WTC11 (cell line): Measurements from ENCODE around the gene PALMD. TPM values are rescaled to one million over a fixed set of nuclear protein-coding genes. Genes with fewer than 3 reads are reported as not detected.

Source experiments
- ATAC-seq: fragments of 200-7000 bp; cut with Tn5 transposase; 2 replicates; pipeline ENCODE4 v1.10.0; 2021; ENCODE audit warnings: mild to moderate bottlenecking, moderate library complexity
- CTCF ChIA-PET: fragments of 300-600 bp; sonication (Branson Sonifier 250); formaldehyde crosslinking; loops from one replicate; lab custom pipeline; 2021; ENCODE audit warnings: antibody characterized with exemption; lab: Charles Lee
- POLR2A ChIA-PET: fragments of 350-600 bp; sonication (Branson Sonifier 250); formaldehyde crosslinking; loops from one replicate; lab custom pipeline; 2021; ENCODE audit warnings: antibody characterized with exemption; lab: Charles Lee
- DNase-seq: peaks from one replicate; pipeline ENCODE4 v3.0.0; 2021; ENCODE audit warnings: low spot score
- H3K27ac Mint-ChIP-seq: 2 replicates; pipeline ENCODE4 v1.8.0; 2021; ENCODE audit warnings: mixed read lengths
- H3K27me3 Mint-ChIP-seq: 2 replicates; pipeline ENCODE4 v1.8.0; 2021; ENCODE audit warnings: low read depth, mild to moderate bottlenecking, moderate library complexity, mixed read lengths
- H3K36me3 Mint-ChIP-seq: 2 replicates; pipeline ENCODE4 v1.8.0; 2021; ENCODE audit warnings: mixed read lengths
- H3K4me1 Mint-ChIP-seq: 2 replicates; pipeline ENCODE4 v1.8.0; 2022; ENCODE audit warnings: mixed read lengths
- H3K4me3 Mint-ChIP-seq: 2 replicates; pipeline ENCODE4 v1.8.0; 2021; ENCODE audit warnings: mild to moderate bottlenecking, moderate library complexity, mixed read lengths
- H3K9me3 Mint-ChIP-seq: 2 replicates; pipeline ENCODE4 v1.8.0; 2021; ENCODE audit warnings: mixed read lengths
- ATF6 ChIP-seq: sonication (generic); formaldehyde crosslinking; IDR thresholded peaks from 2 replicates; pipeline ENCODE4 v1.8.1; 2023; ENCODE audit warnings: mild to moderate bottlenecking, missing genetic modification reagents
- ELF4 ChIP-seq: sonication (generic); formaldehyde crosslinking; IDR thresholded peaks from 2 replicates; pipeline ENCODE4 v1.8.1; 2022; ENCODE audit warnings: low read depth, mild to moderate bottlenecking, moderate library complexity, missing genetic modification reagents
- EMX1 ChIP-seq: fragments of 250-450 bp; sonication (Bioruptor Pico); IDR thresholded peaks from 2 replicates; pipeline ENCODE4 v1.8.0; 2021; ENCODE audit warnings: mild to moderate bottlenecking
- ESRRA ChIP-seq: sonication (generic); formaldehyde crosslinking; IDR thresholded peaks from 2 replicates; pipeline ENCODE4 v1.8.1; 2022; ENCODE audit warnings: mild to moderate bottlenecking, missing genetic modification reagents, borderline replicate concordance
- FOXJ3 ChIP-seq: sonication (generic); formaldehyde crosslinking; IDR thresholded peaks from 2 replicates; pipeline ENCODE4 v1.9.0; 2021; ENCODE audit warnings: missing genetic modification reagents, mild to moderate bottlenecking, borderline replicate concordance
- FOXP4 ChIP-seq: sonication (generic); formaldehyde crosslinking; IDR thresholded peaks from 2 replicates; pipeline ENCODE4 v1.8.0; 2022; ENCODE audit warnings: mild to moderate bottlenecking, missing genetic modification reagents
- KAT7 ChIP-seq: sonication (generic); formaldehyde crosslinking; IDR thresholded peaks from 2 replicates; pipeline ENCODE4 v1.8.1; 2023; ENCODE audit warnings: missing genetic modification reagents, mild to moderate bottlenecking, borderline replicate concordance
- TCF7 ChIP-seq: sonication (generic); formaldehyde crosslinking; IDR thresholded peaks from 2 replicates; pipeline ENCODE4 v1.8.0; 2022; ENCODE audit warnings: mild to moderate bottlenecking, low read depth, missing genetic modification reagents, moderate library complexity
- TEAD4 ChIP-seq: sonication (generic); formaldehyde crosslinking; IDR thresholded peaks from 2 replicates; pipeline ENCODE4 v1.8.0; 2022; ENCODE audit warnings: mild to moderate bottlenecking, missing genetic modification reagents
- TP53 ChIP-seq: sonication (generic); formaldehyde crosslinking; IDR thresholded peaks from 2 replicates; pipeline ENCODE4 v1.8.1; 2023; ENCODE audit warnings: mild to moderate bottlenecking, missing genetic modification reagents
- ZMAT4 ChIP-seq: fragments of 250-450 bp; sonication (Bioruptor Pico); IDR thresholded peaks from 2 replicates; pipeline ENCODE4 v1.9.0; 2021; ENCODE audit warnings: mild to moderate bottlenecking
- ZNF263 ChIP-seq: sonication (generic); formaldehyde crosslinking; IDR thresholded peaks from 2 replicates; pipeline ENCODE4 v1.8.1; 2022; ENCODE audit warnings: low read depth, mild to moderate bottlenecking, moderate library complexity, missing genetic modification reagents
- ZNF532 ChIP-seq: fragments of 250-450 bp; sonication (Bioruptor Pico); IDR thresholded peaks from 2 replicates; pipeline ENCODE4 v1.9.0; 2021; ENCODE audit warnings: mild to moderate bottlenecking, borderline replicate concordance
- ZNF671 ChIP-seq: fragments of 250-450 bp; sonication (Bioruptor Pico); IDR thresholded peaks from 2 replicates; pipeline ENCODE4 v1.8.0; 2021; ENCODE audit warnings: mild to moderate bottlenecking
- total RNA-seq: library from RNA; stranded (reverse); gene quantifications from 3 replicates; pipeline ENCODE4 v1.2.3, GENCODE V29; 2021
- TF ChIP-seq, protein P1 (sequence below): sonication (generic); formaldehyde crosslinking; IDR thresholded peaks from 2 replicates; pipeline ENCODE4 v1.8.0; 2023; ENCODE audit warnings: missing genetic modification reagents, mild to moderate bottlenecking, borderline replicate concordance
- TF ChIP-seq, protein P2 (sequence below): sonication (generic); formaldehyde crosslinking; IDR thresholded peaks from 2 replicates; pipeline ENCODE4 v1.8.1; 2022; ENCODE audit warnings: missing genetic modification reagents, borderline replicate concordance
- TF ChIP-seq, protein P3 (sequence below): sonication (generic); formaldehyde crosslinking; IDR thresholded peaks from 2 replicates; pipeline ENCODE4 v1.8.1; 2023; ENCODE audit warnings: mild to moderate bottlenecking, moderate library complexity, missing genetic modification reagents
- TF ChIP-seq, protein P4 (sequence below): sonication (generic); formaldehyde crosslinking; IDR thresholded peaks from 2 replicates; pipeline ENCODE4 v1.8.0; 2022; ENCODE audit warnings: mild to moderate bottlenecking, missing genetic modification reagents

Gene PALMD
- total RNA-seq, 1 experiment from 2014 or later, result 0.07 TPM

- ATAC-seq (no peak), DNase-seq (no peak)
- ChIA-PET CTCF (interaction anchor here (2.4 kb wide), 1 partner anchor 11 kb away, joined by 9 read pairs; no protein-coding TSS in a partner anchor), POLR2A (no interaction called here)
- Mint-ChIP-seq H3K4me1 (peaks cover 7% of the 10 kb centered on the region), H3K27me3 (no peaks in the 10 kb centered on the region), H3K4me3 (no peak overlapping the region), H3K36me3 (no peaks in the 10 kb centered on the region), H3K27ac (no peak overlapping the region), H3K9me3 (no peaks in the 10 kb centered on the region)
- TF ChIP-seq ELF4 (CRISPR knock-in tag) (no peak), ZMAT4 (CRISPR knock-in tag) (no peak), FOXJ3 (CRISPR knock-in tag) (no peak), TEAD4 (CRISPR knock-in tag) (no peak), ZNF263 (no peak), EMX1 (CRISPR knock-in tag) (no peak), ESRRA (CRISPR knock-in tag) (no peak), FOXP4 (no peak), KAT7 (no peak), ZNF671 (no peak), TCF7 (CRISPR knock-in tag) (no peak), ATF6 (CRISPR knock-in tag) (no peak), ZNF532 (no peak), TP53 (CRISPR knock-in tag) (no peak)
- TF ChIP-seq, protein P1, sequence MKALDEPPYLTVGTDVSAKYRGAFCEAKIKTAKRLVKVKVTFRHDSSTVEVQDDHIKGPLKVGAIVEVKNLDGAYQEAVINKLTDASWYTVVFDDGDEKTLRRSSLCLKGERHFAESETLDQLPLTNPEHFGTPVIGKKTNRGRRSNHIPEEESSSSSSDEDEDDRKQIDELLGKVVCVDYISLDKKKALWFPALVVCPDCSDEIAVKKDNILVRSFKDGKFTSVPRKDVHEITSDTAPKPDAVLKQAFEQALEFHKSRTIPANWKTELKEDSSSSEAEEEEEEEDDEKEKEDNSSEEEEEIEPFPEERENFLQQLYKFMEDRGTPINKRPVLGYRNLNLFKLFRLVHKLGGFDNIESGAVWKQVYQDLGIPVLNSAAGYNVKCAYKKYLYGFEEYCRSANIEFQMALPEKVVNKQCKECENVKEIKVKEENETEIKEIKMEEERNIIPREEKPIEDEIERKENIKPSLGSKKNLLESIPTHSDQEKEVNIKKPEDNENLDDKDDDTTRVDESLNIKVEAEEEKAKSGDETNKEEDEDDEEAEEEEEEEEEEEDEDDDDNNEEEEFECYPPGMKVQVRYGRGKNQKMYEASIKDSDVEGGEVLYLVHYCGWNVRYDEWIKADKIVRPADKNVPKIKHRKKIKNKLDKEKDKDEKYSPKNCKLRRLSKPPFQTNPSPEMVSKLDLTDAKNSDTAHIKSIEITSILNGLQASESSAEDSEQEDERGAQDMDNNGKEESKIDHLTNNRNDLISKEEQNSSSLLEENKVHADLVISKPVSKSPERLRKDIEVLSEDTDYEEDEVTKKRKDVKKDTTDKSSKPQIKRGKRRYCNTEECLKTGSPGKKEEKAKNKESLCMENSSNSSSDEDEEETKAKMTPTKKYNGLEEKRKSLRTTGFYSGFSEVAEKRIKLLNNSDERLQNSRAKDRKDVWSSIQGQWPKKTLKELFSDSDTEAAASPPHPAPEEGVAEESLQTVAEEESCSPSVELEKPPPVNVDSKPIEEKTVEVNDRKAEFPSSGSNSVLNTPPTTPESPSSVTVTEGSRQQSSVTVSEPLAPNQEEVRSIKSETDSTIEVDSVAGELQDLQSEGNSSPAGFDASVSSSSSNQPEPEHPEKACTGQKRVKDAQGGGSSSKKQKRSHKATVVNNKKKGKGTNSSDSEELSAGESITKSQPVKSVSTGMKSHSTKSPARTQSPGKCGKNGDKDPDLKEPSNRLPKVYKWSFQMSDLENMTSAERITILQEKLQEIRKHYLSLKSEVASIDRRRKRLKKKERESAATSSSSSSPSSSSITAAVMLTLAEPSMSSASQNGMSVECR, result no peak
- TF ChIP-seq, protein P2, sequence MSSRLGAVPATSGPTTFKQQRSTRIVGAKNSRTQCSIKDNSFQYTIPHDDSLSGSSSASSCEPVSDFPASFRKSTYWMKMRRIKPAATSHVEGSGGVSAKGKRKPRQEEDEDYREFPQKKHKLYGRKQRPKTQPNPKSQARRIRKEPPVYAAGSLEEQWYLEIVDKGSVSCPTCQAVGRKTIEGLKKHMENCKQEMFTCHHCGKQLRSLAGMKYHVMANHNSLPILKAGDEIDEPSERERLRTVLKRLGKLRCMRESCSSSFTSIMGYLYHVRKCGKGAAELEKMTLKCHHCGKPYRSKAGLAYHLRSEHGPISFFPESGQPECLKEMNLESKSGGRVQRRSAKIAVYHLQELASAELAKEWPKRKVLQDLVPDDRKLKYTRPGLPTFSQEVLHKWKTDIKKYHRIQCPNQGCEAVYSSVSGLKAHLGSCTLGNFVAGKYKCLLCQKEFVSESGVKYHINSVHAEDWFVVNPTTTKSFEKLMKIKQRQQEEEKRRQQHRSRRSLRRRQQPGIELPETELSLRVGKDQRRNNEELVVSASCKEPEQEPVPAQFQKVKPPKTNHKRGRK, result no peak
- TF ChIP-seq, protein P3, sequence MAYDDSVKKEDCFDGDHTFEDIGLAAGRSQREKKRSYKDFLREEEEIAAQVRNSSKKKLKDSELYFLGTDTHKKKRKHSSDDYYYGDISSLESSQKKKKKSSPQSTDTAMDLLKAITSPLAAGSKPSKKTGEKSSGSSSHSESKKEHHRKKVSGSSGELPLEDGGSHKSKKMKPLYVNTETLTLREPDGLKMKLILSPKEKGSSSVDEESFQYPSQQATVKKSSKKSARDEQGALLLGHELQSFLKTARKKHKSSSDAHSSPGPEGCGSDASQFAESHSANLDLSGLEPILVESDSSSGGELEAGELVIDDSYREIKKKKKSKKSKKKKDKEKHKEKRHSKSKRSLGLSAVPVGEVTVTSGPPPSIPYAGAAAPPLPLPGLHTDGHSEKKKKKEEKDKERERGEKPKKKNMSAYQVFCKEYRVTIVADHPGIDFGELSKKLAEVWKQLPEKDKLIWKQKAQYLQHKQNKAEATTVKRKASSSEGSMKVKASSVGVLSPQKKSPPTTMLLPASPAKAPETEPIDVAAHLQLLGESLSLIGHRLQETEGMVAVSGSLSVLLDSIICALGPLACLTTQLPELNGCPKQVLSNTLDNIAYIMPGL (CRISPR knock-in tag), result no peak
- TF ChIP-seq, protein P4, sequence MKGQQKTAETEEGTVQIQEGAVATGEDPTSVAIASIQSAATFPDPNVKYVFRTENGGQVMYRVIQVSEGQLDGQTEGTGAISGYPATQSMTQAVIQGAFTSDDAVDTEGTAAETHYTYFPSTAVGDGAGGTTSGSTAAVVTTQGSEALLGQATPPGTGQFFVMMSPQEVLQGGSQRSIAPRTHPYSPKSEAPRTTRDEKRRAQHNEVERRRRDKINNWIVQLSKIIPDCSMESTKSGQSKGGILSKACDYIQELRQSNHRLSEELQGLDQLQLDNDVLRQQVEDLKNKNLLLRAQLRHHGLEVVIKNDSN (CRISPR knock-in tag), result no peak
These were observed 28.5 kb downstream of the PALMD start for GRCh38 chr1:99674115-99675064.
